ENCODE measurements around the gene OBSL1.
A peak's percentile ranks its signal among the peaks of the same experiment; 100 is the strongest.

The OBSL1 gene

GRCh38 chr2:219548990-219549389, 22.3 kb downstream of the OBSL1 start:
- no peak for DNase-seq

DNA sequence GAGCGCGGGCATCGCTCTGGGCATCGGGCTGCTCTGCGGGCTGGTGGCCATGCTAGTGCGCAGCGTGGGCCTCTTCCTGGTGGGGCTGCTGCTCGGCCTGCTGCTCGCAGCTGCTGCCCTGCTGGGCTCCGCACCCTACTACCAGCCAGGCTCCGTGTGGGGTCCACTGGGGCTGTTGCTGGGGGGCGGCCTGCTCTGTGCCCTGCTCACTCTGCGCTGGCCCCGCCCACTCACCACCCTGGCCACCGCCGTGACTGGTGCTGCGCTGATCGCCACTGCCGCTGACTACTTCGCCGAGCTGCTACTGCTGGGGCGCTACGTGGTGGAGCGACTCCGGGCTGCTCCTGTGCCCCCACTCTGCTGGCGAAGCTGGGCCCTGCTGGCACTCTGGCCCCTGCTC, 23.7 kb downstream of the OBSL1 start:
- DNase-seq = no peak

DNA sequence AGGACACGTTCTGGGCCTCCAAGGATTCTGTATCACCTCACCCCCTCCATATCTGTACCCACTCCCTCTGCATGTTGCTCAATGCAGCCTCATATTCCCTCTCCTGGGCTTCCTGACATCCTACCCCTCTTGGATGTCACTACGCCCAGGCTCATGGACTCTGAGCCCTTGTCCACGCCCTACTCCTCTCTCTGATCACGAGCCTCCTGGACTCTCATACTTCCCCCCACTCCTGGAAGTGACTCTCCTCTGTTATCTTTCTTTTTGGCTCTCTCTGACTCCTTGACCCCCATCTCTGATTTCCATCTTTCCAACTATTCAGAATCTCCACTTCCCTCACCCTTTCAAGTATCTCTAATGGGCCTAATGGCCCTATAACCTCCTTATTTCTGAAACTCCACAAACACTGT, 25.4 kb downstream of the OBSL1 start:
- DNase-seq = no peak

GRCh38 chr2:219545295-219545942, 25.9 kb downstream of the OBSL1 start:
- no peak for DNase-seq

GRCh38 chr2:219544567-219544966, 26.8 kb downstream of the OBSL1 start:
- no peak for DNase-seq

DNA sequence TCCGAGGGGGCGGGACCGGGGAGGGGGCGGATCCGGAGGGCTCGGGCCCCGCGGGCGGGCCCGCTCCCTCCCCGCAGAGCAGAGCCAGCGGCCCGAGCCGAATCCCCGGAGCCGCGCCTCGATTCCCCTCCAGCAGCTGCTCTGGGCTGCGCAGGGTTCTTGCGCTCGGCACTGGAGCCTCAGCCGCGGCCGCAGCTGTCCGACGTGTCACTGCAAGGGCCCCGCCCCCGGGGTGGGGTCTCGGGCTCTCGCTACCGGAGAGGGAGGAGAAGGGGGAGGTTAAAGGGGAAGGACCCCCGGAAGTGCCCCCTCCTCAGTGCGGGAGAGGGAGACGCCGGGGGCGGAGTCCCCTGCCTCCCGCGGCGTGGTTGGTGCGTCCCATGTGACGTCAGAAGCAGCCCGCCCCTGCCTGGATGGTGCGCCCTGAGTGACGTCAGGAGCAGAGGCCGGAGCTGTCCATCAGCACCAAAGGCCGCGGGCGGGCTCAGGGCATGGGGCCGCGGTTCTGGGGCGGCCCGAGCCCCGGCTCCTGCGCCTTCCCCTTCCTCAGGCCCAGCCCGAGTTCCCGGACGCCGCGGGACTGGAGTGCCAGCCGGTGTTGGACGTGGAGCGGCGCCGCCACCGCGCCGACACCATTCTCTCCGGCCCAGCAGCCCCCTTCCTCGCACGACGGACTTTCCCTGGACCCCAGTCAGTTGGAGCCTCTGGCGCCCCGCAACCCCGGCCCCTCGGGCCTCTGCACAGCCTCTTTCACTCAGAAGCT, 27.6 kb downstream of the OBSL1 start, which contains the start of the genes CHPF and TMEM198:
Gene CHPF (minus strand): TSS at position 214 of the 763 bp plus-strand sequence. CDS start 271 bp downstream, outside the sequence.
Gene TMEM198 (plus strand): TSS at position 433 of the 763 bp plus-strand sequence. CDS start 700 bp downstream, outside the sequence.
- DNase-seq = peak; percentile 75

GRCh38 chr2:219542931-219543595, 28.3 kb downstream of the OBSL1 start:
- DNase-seq = no peak

GRCh38 chr2:219541611-219542180, 29.6 kb downstream of the OBSL1 start:
- no peak for DNase-seq

DNA sequence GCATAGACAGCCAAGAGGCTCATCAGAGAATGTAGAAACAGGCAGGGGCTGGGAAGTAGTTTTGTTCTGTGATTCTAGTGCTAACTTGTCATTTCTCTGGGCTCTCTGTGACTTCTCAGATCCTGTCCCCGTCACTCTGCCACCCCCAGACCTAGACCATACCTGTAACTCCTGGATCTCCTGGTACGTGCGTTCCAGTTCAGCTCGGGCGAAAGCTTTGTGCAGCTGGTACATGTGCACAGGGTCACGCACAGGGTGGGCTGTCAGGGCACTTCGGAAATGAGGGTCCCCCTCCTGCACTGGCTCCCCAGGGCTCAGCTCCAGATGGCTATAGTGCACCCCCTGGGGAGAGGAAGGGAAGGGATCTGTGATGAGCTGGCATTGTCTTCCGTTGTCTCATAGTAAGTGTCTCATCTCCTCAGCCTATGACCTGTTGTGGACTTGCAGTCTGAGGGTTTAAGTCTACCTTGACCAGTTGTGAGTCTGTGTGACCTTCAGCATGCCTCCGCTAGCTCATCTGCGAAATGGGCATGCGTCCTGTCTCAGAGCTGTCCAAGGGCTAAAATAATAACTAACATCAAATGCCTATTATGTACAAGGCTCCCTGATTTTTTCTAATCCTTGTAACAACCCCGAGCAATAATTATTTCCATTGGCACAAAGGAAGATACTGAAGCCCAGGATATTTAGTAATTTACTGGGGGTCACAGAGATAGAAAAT, 30.4 kb downstream of the OBSL1 start:
- DNase-seq = no peak

- DNase-seq = no peak
Measured at GRCh38 chr2:219539926-219540678, 31.2 kb downstream of the OBSL1 start.

DNA sequence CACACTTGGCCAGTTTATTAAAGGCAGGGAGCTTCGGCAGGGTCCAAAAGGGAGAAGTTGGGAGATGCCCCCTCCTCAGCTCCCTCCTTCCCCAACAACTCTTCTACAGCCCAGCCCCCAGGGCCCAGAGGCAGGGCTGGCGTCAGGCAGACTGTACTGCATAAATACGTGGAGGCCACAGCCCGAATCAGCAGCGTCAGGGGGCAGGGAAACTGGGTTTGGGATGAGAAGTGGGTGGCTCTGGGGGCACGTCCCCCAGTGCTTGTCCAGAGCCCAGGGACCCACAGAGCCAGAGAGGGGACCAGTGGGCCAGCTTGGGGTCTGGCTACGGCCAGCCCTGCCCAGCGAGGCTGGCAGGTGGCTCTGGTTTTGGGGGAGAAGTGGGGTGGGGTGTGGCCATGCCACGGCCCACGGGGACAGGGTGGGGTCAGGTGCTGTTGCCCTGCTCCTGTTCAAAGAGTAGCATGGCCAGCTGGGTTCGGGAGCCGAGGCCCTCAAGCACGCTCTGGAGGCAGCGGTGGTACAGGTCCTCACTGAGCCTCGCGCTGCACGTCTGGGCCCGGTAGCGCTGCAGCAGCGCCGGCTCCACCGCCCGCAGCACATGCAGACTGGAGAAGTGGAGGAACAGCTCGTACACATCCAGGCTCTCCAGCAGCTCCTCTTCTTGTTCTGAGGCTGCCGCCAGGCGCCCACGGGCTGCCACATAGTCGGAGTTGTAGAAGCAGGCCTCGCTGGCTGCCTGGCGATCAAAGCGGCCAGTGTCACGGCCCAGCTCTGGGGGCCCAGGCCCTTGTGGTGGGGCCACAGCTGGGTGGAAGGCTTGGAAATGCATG, 32.2 kb downstream of the OBSL1 start:
- DNase-seq = no peak

- no peak for DNase-seq
Measured at GRCh38 chr2:219538504-219538951, 32.8 kb downstream of the OBSL1 start.

DNA sequence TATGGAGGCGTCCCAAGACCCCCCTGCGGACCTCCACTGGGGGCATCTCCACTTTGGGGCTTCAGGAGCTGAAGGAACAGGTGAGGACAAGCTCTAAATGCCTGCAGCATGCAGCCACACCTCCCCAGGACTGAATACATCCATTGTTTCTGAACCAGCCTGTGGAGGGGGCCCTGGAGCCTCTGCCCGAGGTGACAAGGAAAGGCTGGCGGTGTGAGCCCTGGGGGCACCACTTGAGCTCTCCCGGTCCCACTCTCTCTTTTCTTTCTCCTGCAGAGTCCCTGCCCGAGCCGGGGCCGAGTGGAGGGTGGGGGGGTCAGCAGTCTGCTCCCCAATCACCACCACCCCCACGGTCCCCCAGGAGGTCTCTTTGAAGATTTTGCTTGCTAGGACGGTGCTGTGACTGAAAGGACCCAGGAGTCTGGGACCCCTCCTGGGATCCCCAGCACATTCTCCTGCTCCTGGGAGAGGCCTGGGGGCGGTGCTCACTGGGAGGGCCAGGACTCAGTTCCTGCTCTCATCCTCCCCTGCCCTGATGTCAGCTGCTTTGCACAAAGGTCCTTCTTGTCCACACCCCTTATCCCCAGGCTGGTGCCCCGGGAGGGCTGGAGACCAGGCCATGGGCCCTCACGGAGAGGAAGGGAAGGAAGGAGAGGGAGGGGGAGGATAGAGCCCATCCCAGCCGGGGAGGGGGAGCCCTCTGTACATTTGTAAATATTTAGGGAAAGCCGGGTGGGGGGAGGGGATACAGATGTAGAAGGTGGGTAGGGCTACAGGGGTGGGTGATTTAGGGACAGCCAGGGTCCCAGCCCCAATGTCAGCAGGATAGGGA, 33.5 kb downstream of the OBSL1 start:
- no peak for DNase-seq

- no peak for DNase-seq
Measured at GRCh38 chr2:219536967-219537366, 34.4 kb downstream of the OBSL1 start.

DNA sequence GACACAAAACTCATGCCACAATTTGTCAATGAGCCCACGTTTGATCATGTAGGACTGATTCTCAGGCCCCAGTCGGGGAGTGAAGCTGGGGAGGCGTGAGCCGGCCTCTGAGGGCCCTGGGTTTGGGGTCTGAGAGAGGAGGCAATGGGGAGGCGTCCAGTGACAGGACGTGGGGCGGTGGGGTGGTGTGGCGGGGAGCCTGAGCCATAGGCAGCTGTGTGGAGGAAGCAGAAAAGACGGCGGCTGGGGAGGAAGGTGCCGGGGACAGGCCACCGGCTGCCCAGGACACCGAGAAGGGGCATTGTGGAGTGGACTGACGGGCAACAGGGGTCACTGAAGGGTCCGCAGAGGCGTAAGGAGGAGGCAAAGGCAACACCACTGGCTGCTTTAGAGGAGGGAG, 34.9 kb downstream of the OBSL1 start:
- no peak for DNase-seq

DNA sequence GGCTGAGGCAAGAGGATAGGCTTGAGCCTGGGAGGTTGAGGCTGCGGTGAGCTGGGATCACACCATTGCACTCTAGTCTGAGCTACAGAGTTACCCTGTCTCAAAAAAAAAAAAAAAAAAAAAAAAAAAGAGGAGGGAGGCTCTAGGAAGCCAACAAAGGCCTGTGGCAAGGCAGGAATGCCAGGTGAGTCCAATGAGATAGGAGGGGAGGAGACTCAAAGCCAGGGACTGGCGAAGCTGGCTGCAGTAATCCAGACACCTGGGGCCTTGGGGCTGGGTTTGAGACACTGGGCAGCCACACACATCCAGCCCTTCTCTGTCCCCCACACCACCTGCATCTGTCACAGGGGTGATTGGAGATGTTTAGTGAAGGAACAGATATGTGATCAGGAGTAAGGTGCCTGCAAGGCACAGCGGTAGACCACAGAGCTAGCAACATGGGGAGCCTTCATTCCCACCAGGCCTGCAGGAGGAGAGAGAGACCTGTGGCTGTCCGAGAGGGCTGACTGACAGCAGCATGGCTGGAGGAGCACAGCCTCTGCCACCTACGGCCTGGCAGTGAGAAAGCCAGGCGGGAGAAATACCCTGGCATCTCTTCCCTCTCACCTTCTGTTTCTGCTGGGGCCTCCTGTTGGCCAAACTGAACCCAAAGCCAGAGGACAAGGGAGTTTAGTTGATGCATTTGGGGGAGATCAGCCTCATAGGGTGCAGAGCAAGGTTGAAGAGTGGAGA, 37.2 kb downstream of the OBSL1 start:
- no peak for DNase-seq

- DNase-seq = no peak
Measured at GRCh38 chr2:219532378-219532649, 39.0 kb downstream of the OBSL1 start.

GRCh38 chr2:219531639-219532377, 39.5 kb downstream of the OBSL1 start:
- DNase-seq = no peak
